ENCODE results near the gene PRKCD.

GRCh38 chr3:53175613-53176540, 14.9 kb downstream of the PRKCD start:
- TF ChIP-seq ISL1 (CRISPR knock-in tag; IDR thresholded peaks at IDR 0.05) (no peak), ZFP3 (CRISPR knock-in tag; IDR thresholded peaks at IDR 0.05) (no peak), CREB5 (CRISPR knock-in tag; IDR thresholded peaks at IDR 0.05; ENCODE audit: low read depth) (no peak), ZFP30 (CRISPR knock-in tag; IDR thresholded peaks at IDR 0.05) (no peak), ESRRG (CRISPR knock-in tag; IDR thresholded peaks at IDR 0.05) (no peak), ZNF8 (CRISPR knock-in tag; IDR thresholded peaks at IDR 0.05) (no peak), PPARA (CRISPR knock-in tag; IDR thresholded peaks at IDR 0.05; ENCODE audit: borderline replicate concordance) (no peak), TOX (CRISPR knock-in tag; IDR thresholded peaks at IDR 0.05; ENCODE audit: borderline replicate concordance) (no peak)

Measured in SK-N-SH treated with all-trans-retinoic acid at 6 μM for 48 hours (cell line).